Transverse colon (tissue), 4 donors: ENCODE measurements around the gene BAIAP3. TPM values are rescaled to one million over a fixed set of nuclear protein-coding genes. Genes with fewer than 3 reads are reported as not detected.

Source experiments
- DNase-seq: peaks from one replicate; pipeline ENCODE4 v3.0.0-alpha.2; 2019
- H3K27ac ChIP-seq, 4 donors: fragments of 200-600 bp; sonication (generic); 2 replicates each; pipeline ENCODE4 v1.5.1; 2016 to 2018; ENCODE audit warnings: inconsistent platforms in 4 of 4
- H3K27me3 ChIP-seq: fragments of 200-600 bp; sonication (generic); 2 replicates; pipeline ENCODE4 v1.5.1; 2017; ENCODE audit warnings: inconsistent platforms
- H3K36me3 ChIP-seq, 4 donors: fragments of 200-600 bp; sonication (generic); 2 replicates each; pipeline ENCODE4 v1.5.1; 2017 to 2019; ENCODE audit warnings: inconsistent platforms in 4 of 4
- H3K4me1 ChIP-seq, 4 donors: fragments of 200-600 bp; sonication (generic); 2 replicates each; pipeline ENCODE4 v1.5.1; 2017 to 2020; ENCODE audit warnings: inconsistent platforms in 4 of 4
- H3K4me3 ChIP-seq, 4 donors: fragments of 200-600 bp; sonication (generic); 1 replicate in 1 of 4; 2 replicates in 3 of 4; pipeline versions ENCODE4 v1.5.1 to v1.6.1; 2017 to 2019; ENCODE audit warnings: inconsistent platforms in 4 of 4
- H3K9me3 ChIP-seq, 2 donors: fragments of 200-600 bp; sonication (generic); 2 replicates each; pipeline ENCODE4 v1.5.1; 2017 to 2019; ENCODE audit warnings: inconsistent platforms in 2 of 2
- CTCF ChIP-seq, 5 experiments: fragments of 200-600 bp in 3 of 5; fragments of 450-650 bp in 2 of 5; sonication (generic) in 3 of 5; IDR thresholded peaks; 1 replicate in 2 of 5; 2 replicates in 3 of 5; pipeline ENCODE4 v1.5.1; 2016 to 2017; ENCODE audit warnings: antibody characterized with exemption in 5 of 5, inconsistent platforms in 3 of 5, mild to moderate bottlenecking in 2 of 5, moderate library complexity in 1 of 5
- EP300 ChIP-seq: sonication (generic); formaldehyde crosslinking; IDR thresholded peaks from one replicate; pipeline ENCODE4 v1.6.1; 2017; ENCODE audit warnings: antibody characterized with exemption, low read depth
- POLR2A ChIP-seq: fragments of 450-650 bp; IDR thresholded peaks from one replicate; pipeline ENCODE4 v1.6.1; 2016; ENCODE audit warnings: antibody characterized with exemption, mild to moderate bottlenecking, moderate library complexity
- POLR2AphosphoS5 ChIP-seq, 3 donors: sonication (generic); formaldehyde crosslinking; IDR thresholded peaks; one replicate each; pipeline ENCODE4 v1.6.1; 2016; ENCODE audit warnings: antibody characterized with exemption in 3 of 3
- WGBS, 2 donors: methylation state at CpG; one replicate each; pipeline ENCODE4 v1.1.5; 2018; ENCODE audit warnings: low coverage in 1 of 2; 5-methylcytosine and 5-hydroxymethylcytosine counted together
- in situ Hi-C, 4 donors: fragments of 200-750 bp; cut with MboI; loops; one replicate each; pipeline versions ENCODE4 v1.15.0 to v1.15.1; 2017; ENCODE audit warnings: low sequenced_read_pairs in 3 of 4, low pct_ligation_motif_present in 1 of 4, low pct_unique_long_range_greater_than_20kb in 1 of 4
- intact Hi-C: fragments of 100-400 bp; cut with DNase I; formaldehyde crosslinking; loops from one replicate; pipeline ENCODE4 v1.15.1; 2023; ENCODE audit warnings: low total_unique reads
- total RNA-seq, 4 donors: library from RNA; depleted of rRNA; stranded (reverse); fragments of >200 nt; gene quantifications; one replicate each; pipeline ENCODE4 v1.1.0, GENCODE V29; 2016

Gene BAIAP3
- total RNA-seq, 4 donors from 2014 or later = 7.3 to 190 (median 11.4) TPM

DNA sequence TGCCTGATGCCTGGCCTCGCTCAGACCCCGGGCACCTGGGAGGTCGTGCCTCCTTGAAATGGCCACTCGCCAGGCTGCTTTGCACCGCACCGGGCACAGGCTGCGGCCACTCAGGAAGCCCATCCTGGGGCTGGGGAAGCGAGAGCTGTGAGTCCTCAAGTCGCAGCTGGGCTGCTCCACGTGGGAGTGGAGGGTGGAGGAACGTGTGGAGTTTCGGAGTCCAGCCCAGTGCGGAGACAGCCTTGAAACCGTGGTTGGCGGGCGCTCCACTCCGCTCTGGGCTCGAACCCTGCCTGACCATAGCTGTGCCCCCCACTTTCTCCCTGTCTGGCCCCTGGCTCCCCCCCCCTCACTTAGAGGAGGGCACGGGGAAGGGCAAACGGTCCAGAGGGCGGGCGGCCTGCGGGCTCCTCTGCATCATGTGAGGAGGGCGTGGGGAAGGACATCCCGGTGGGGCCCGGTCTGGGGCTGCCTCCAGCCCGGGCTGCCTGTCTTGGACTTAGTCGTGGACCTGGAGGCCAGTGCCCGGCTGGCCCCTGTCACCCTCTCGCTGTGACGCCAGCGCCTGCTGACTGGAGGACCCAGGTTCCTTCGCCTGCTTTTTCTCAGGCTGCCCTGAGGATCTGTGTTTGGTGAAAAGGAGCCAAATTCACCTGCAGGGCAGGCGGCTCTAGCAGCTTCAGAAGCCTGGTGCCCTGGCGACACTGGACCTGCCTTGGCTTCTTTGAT, 21.5 kb upstream of the BAIAP3 start:
- DNase-seq = no peak
- peak overlapping the region; percentile 49 to 99 (median 97) for H3K27ac ChIP-seq
- in situ Hi-C loops (no loop called here), intact Hi-C loops (no loop called here)
- 42% methylated on average over 18 of the region's 35 CpGs; no CpG with 5 or more reads in 1 of the 2 donors for WGBS, 2 donors
- peaks cover 21 to 32% (median 30%) of the 10 kb centered on the region in 4 donors for H3K4me1 ChIP-seq
- H3K4me3 ChIP-seq = peak overlapping the region in 2 of 4 donors; percentile 80 to 91
- no peaks in the 10 kb centered on the region for H3K27me3 ChIP-seq
- H3K9me3 ChIP-seq = no peaks in the 10 kb centered on the region
- H3K36me3 ChIP-seq = peaks cover 0 to 26% (median 9%) of the 10 kb centered on the region in 4 donors
- TF ChIP-seq EP300 (no peak), POLR2A (no peak), CTCF (IDR thresholded peaks at IDR 0.05) (no peak), POLR2AphosphoS5 (IDR thresholded peaks at IDR 0.05) (no peak)

GRCh38 chr16:1312467-1312816, 21.0 kb upstream of the BAIAP3 start:
- no peak for TF ChIP-seq POLR2A
- TF ChIP-seq POLR2AphosphoS5 (IDR thresholded peaks at IDR 0.05) = no peak
- DNase-seq = no peak
- H3K27ac ChIP-seq = no peak overlapping the region
- peaks cover 0 to 31% (median 12%) of the 10 kb centered on the region in 4 donors for H3K36me3 ChIP-seq
- no peaks in the 10 kb centered on the region for H3K27me3 ChIP-seq
- intact Hi-C loops (no loop called here), in situ Hi-C loops (no loop called here)
- 77% methylated on average over 16 of the region's 16 CpGs; no CpG with 5 or more reads in 1 of the 2 donors for WGBS, 2 donors
- peaks cover 21 to 32% (median 30%) of the 10 kb centered on the region in 4 donors for H3K4me1 ChIP-seq
- H3K9me3 ChIP-seq = no peaks in the 10 kb centered on the region
- H3K4me3 ChIP-seq = peak overlapping the region in 1 of 4 donors; percentile 91

DNA sequence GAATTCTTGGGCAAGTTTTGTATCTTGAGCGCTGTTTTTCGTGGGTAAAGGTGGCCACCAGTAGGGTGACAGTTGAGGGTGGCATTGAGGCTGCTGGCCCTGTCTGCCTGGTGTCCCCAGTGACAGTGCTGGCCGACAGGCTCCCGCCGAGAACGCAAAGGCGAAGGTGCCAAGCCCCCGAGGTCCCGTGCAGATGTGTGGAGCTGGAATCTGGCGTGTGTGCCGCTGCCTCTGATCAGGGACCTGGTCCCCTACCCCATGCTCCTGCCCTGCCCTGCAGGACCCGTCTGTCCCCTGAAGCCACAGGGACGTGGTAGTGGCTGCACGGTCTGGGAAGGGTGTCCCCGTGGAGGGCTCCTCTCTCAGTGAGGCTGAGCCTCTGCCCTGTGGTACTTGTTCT, 20.5 kb upstream of the BAIAP3 start:
- Histone ChIP-seq H3K4me1 (peaks cover 21 to 32% (median 30%) of the 10 kb centered on the region in 4 donors), H3K9me3 (no peaks in the 10 kb centered on the region), H3K36me3 (peaks cover 0 to 36% (median 14%) of the 10 kb centered on the region in 4 donors), H3K4me3 (no peak overlapping the region), H3K27ac (no peak overlapping the region), H3K27me3 (no peaks in the 10 kb centered on the region)
- TF ChIP-seq EP300 (no peak), POLR2AphosphoS5 (IDR thresholded peaks at IDR 0.05) (no peak), CTCF (IDR thresholded peaks at IDR 0.05) (no peak), POLR2A (no peak)
- intact Hi-C loops = no loop called here
- no peak for DNase-seq
- WGBS, 2 donors = 90% methylated on average over 14 of the region's 15 CpGs; no CpG with 5 or more reads in 1 of the 2 donors
- in situ Hi-C loops = no loop called here

DNA sequence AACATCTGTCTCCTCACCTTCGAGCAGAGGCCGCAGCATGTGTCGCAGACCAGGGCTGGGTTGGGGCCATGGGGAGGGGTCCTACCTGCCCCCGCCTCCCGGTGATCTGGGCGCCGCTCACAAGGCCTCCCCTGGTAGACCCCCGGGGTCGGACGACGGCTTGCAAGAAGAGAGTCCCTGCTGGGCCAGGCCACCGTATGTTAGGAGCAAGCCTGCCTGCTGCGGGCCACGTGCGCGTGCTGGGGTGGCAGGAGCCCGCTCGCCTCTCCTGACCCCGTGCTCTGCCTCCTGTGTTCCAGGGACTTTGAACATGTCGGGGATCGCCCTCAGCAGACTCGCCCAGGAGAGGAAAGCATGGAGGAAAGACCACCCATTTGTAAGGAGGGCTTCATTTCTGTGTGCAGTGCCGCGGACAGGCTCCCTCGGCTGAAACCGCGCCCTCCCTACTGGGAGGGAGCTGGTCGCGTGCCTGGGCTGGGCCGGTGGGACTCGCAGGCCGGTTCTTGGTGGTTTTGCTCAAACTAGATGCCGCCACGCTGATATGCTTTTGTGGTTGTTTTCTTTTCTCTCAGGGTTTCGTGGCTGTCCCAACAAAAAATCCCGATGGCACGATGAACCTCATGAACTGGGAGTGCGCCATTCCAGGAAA, 19.6 kb upstream of the BAIAP3 start:
- H3K4me3 ChIP-seq = no peak overlapping the region
- intact Hi-C loops = no loop called here
- peaks cover 0 to 45% (median 19%) of the 10 kb centered on the region in 4 donors for H3K36me3 ChIP-seq
- peaks cover 17 to 32% (median 30%) of the 10 kb centered on the region in 4 donors for H3K4me1 ChIP-seq
- H3K9me3 ChIP-seq = no peaks in the 10 kb centered on the region
- no peak overlapping the region for H3K27ac ChIP-seq
- no peak for DNase-seq
- in situ Hi-C loops = no loop called here
- 78 to 91% methylated on average over 8 to 37 of the region's 38 CpGs for WGBS, 2 donors
- no peaks in the 10 kb centered on the region for H3K27me3 ChIP-seq
- TF ChIP-seq EP300 (no peak), POLR2A (no peak), CTCF (IDR thresholded peaks at IDR 0.05) (no peak), POLR2AphosphoS5 (IDR thresholded peaks at IDR 0.05) (no peak)
